GM23338 (cell line): ENCODE results near the gene TSACC. TPM values are rescaled to one million over a fixed set of nuclear protein-coding genes. Genes with fewer than 3 reads are reported as not detected.

Source experiments
- ATAC-seq: fragments of 200-7000 bp; cut with Tn5 transposase; 3 replicates; pipeline ENCODE4 v1.9.1; 2020
- DNase-seq: peaks from one replicate; pipeline ENCODE4 v3.0.0-alpha.2; 2015; ENCODE audit warnings: low spot score
- H2AFZ ChIP-seq: fragments of 200-600 bp; sonication (generic); 2 replicates; pipeline ENCODE4 v1.8.0; 2016; ENCODE audit warnings: antibody characterized with exemption, mild to moderate bottlenecking, moderate library complexity
- H3F3A ChIP-seq: fragments of 200-600 bp; sonication (generic); replicated peaks from 2 replicates; pipeline ENCODE4 v1.8.0; 2017; ENCODE audit warnings: antibody characterized with exemption, mixed run types, low read depth
- H3K27ac ChIP-seq: fragments of 200-600 bp; sonication (generic); 2 replicates; pipeline ENCODE4 v1.6.1; 2016; ENCODE audit warnings: low read depth
- H3K27me3 ChIP-seq: fragments of 200-600 bp; sonication (generic); 2 replicates; pipeline ENCODE4 v1.8.0; 2016; ENCODE audit warnings: mild to moderate bottlenecking, mixed run types, moderate library complexity; ENCODE audit not compliant: insufficient read depth
- H3K36me3 ChIP-seq: fragments of 200-600 bp; sonication (generic); 2 replicates; pipeline ENCODE4 v1.8.0; 2016; ENCODE audit warnings: mild to moderate bottlenecking; ENCODE audit not compliant: insufficient read depth
- H3K4me1 ChIP-seq: fragments of 200-600 bp; sonication (generic); 2 replicates; pipeline ENCODE4 v1.8.0; 2016; ENCODE audit warnings: mild to moderate bottlenecking, moderate library complexity; ENCODE audit not compliant: insufficient read depth
- H3K4me2 ChIP-seq: fragments of 200-600 bp; sonication (generic); 2 replicates; pipeline ENCODE4 v1.7.1; 2017; ENCODE audit warnings: mixed run types
- H3K4me3 ChIP-seq: fragments of 200-600 bp; sonication (generic); 2 replicates; pipeline ENCODE4 v1.6.1; 2016; ENCODE audit warnings: mixed run types
- H3K79me2 ChIP-seq: fragments of 200-600 bp; sonication (generic); replicated peaks from 2 replicates; pipeline ENCODE4 v1.8.0; 2017; ENCODE audit warnings: mild to moderate bottlenecking; ENCODE audit not compliant: insufficient read depth
- H3K9me2 ChIP-seq: fragments of 200-600 bp; sonication (generic); 2 replicates; pipeline ENCODE4 v1.8.0; 2017; ENCODE audit not compliant: insufficient read depth
- H4K20me1 ChIP-seq: fragments of 200-600 bp; sonication (generic); replicated peaks from 2 replicates; pipeline ENCODE4 v1.8.0; 2017; ENCODE audit warnings: mild to moderate bottlenecking; ENCODE audit not compliant: insufficient read depth
- H3K27ac Mint-ChIP-seq: 2 replicates; pipeline ENCODE4 v1.8.0; 2020; ENCODE audit warnings: inconsistent platforms, mild to moderate bottlenecking, moderate library complexity, mixed read lengths
- H3K27me3 Mint-ChIP-seq: 3 replicates; pipeline ENCODE4 v1.8.0; 2022; ENCODE audit warnings: low read depth, mild to moderate bottlenecking, moderate library complexity, mixed read lengths, inconsistent platforms; ENCODE audit not compliant: insufficient read depth, poor library complexity
- H3K36me3 Mint-ChIP-seq: 3 replicates; pipeline ENCODE4 v1.8.0; 2021; ENCODE audit warnings: low read depth, mild to moderate bottlenecking, inconsistent platforms, moderate library complexity, mixed read lengths
- H3K4me1 Mint-ChIP-seq: 3 replicates; pipeline ENCODE4 v1.8.0; 2020; ENCODE audit warnings: mild to moderate bottlenecking, inconsistent platforms, mixed read lengths
- H3K4me3 Mint-ChIP-seq: 3 replicates; pipeline ENCODE4 v1.8.0; 2021; ENCODE audit warnings: moderate library complexity, mild to moderate bottlenecking, inconsistent platforms, mixed read lengths
- H3K9me3 Mint-ChIP-seq: 3 replicates; pipeline ENCODE4 v1.8.0; 2020; ENCODE audit warnings: moderate library complexity, mild to moderate bottlenecking, inconsistent platforms, mixed read lengths
- CTCF ChIP-seq, 2 experiments: fragments of 200-600 bp in 1 of 2; sonication (generic) in 1 of 2; conservative IDR thresholded peaks; 2 replicates each; pipeline versions ENCODE4 v1.5.1 to v1.6.1; 2016 to 2017; ENCODE audit warnings: antibody characterized with exemption in 2 of 2, low read depth in 2 of 2, mild to moderate bottlenecking in 2 of 2, moderate library complexity in 1 of 2
- EZH2 ChIP-seq: fragments of 200-600 bp; sonication (generic); IDR thresholded peaks from one replicate; pipeline ENCODE4 v1.8.0; 2017; ENCODE audit warnings: antibody characterized with exemption, mild to moderate bottlenecking, low read depth; ENCODE audit not compliant: unreplicated experiment
- JUNB ChIP-seq: IDR thresholded peaks from one replicate; pipeline ENCODE4 v1.6.1; 2016; ENCODE audit warnings: antibody characterized with exemption; ENCODE audit not compliant: unreplicated experiment
- POLR2AphosphoS5 ChIP-seq: IDR thresholded peaks from 2 replicates; pipeline ENCODE4 v1.6.1; 2016; ENCODE audit warnings: antibody characterized with exemption, low read depth
- STAT1 ChIP-seq: IDR thresholded peaks from one replicate; pipeline ENCODE4 v1.6.1; 2016; ENCODE audit warnings: antibody characterized with exemption; ENCODE audit not compliant: unreplicated experiment
- ZNF114 ChIP-seq: fragments of 250-450 bp; sonication (Bioruptor Pico); IDR thresholded peaks from 2 replicates; pipeline ENCODE4 v1.5.0; 2020; ENCODE audit warnings: mild to moderate bottlenecking, moderate library complexity
- polyA plus RNA-seq: library from polyadenylated mRNA; unstranded; fragments of >200 nt; fragmentation: Nextera tagmentation; extraction: Ambion mirVana; gene quantifications from 2 replicates; pipeline ENCODE4 v1.2.1, GENCODE V29; 2016
- total RNA-seq: library from RNA; depleted of rRNA; stranded (reverse); fragments of >200 nt; shearing (Covaris generic); gene quantifications from 2 replicates; pipeline ENCODE4 v1.2.3, GENCODE V29; 2014
- TF ChIP-seq, protein P1 (sequence below): IDR thresholded peaks from one replicate; pipeline ENCODE4 v1.6.1; 2018; ENCODE audit warnings: antibody characterized with exemption; ENCODE audit not compliant: unreplicated experiment
- TF ChIP-seq, protein P2 (sequence below): IDR thresholded peaks from 2 replicates; pipeline ENCODE4 v1.6.1; 2016; ENCODE audit warnings: antibody characterized with exemption
- TF ChIP-seq, protein P3 (sequence below): fragments of 250-450 bp; sonication (Bioruptor Pico); IDR thresholded peaks from 2 replicates; pipeline ENCODE4 v1.5.0; 2020; ENCODE audit warnings: mild to moderate bottlenecking, moderate library complexity

Gene TSACC
- total and polyA plus RNA-seq, 2 experiments from 2014 or later: 2.5 to 9.8 TPM

GRCh38 chr1:156310962-156311361 is 27.4 kb upstream of the TSACC start (continued):
- TF ChIP-seq CTCF (conservative IDR thresholded peaks at IDR 0.05; ENCODE audit: low read depth in 2 of 2) (no peak), STAT1 (no peak)

DNA sequence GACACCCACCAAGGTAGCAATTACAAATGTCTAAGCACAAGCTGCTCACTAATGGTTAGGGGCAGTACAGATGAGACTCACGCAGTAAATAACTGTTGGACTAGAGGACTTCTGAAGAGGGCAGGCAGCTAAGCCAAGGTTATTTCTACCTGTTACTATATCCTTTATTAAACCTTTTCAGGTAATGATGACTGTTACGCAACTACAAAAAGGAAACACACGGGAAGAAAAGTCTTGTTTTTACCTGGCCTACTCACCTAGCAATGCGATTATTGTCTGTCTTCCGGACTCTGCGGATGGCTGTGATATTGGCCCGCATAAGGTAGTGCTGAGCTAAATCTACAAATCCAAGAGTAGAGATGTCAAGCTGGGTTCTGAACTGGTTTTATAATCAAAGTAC is 21.4 kb upstream of the TSACC start:
- Histone ChIP-seq H3K27ac (no peak overlapping the region), H3F3A (peaks cover 60% of the 10 kb centered on the region), H2AFZ (no peak overlapping the region), H3K36me3 (peaks cover 100% of the 10 kb centered on the region), H3K4me2 (no peak overlapping the region), H4K20me1 (peaks cover 56% of the 10 kb centered on the region), H3K9me2 (no peaks in the 10 kb centered on the region), H3K27me3 (no peaks in the 10 kb centered on the region), H3K79me2 (peaks cover 5% of the 10 kb centered on the region), H3K4me3 (no peak overlapping the region), H3K4me1 (no peaks in the 10 kb centered on the region)
- ATAC-seq: no peak
- Mint-ChIP-seq H3K27me3 (peaks cover 4% of the 10 kb centered on the region), H3K9me3 (no peaks in the 10 kb centered on the region), H3K4me1 (no peaks in the 10 kb centered on the region), H3K36me3 (peaks cover 99% of the 10 kb centered on the region), H3K27ac (no peak overlapping the region), H3K4me3 (no peak overlapping the region)
- DNase-seq: no peak
- TF ChIP-seq, protein P1, sequence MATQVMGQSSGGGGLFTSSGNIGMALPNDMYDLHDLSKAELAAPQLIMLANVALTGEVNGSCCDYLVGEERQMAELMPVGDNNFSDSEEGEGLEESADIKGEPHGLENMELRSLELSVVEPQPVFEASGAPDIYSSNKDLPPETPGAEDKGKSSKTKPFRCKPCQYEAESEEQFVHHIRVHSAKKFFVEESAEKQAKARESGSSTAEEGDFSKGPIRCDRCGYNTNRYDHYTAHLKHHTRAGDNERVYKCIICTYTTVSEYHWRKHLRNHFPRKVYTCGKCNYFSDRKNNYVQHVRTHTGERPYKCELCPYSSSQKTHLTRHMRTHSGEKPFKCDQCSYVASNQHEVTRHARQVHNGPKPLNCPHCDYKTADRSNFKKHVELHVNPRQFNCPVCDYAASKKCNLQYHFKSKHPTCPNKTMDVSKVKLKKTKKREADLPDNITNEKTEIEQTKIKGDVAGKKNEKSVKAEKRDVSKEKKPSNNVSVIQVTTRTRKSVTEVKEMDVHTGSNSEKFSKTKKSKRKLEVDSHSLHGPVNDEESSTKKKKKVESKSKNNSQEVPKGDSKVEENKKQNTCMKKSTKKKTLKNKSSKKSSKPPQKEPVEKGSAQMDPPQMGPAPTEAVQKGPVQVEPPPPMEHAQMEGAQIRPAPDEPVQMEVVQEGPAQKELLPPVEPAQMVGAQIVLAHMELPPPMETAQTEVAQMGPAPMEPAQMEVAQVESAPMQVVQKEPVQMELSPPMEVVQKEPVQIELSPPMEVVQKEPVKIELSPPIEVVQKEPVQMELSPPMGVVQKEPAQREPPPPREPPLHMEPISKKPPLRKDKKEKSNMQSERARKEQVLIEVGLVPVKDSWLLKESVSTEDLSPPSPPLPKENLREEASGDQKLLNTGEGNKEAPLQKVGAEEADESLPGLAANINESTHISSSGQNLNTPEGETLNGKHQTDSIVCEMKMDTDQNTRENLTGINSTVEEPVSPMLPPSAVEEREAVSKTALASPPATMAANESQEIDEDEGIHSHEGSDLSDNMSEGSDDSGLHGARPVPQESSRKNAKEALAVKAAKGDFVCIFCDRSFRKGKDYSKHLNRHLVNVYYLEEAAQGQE: no peak
- TF ChIP-seq POLR2AphosphoS5: no peak
- TF ChIP-seq, protein P2, sequence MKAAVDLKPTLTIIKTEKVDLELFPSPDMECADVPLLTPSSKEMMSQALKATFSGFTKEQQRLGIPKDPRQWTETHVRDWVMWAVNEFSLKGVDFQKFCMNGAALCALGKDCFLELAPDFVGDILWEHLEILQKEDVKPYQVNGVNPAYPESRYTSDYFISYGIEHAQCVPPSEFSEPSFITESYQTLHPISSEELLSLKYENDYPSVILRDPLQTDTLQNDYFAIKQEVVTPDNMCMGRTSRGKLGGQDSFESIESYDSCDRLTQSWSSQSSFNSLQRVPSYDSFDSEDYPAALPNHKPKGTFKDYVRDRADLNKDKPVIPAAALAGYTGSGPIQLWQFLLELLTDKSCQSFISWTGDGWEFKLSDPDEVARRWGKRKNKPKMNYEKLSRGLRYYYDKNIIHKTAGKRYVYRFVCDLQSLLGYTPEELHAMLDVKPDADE: no peak
- TF ChIP-seq JUNB: no peak
- TF ChIP-seq, protein P3, sequence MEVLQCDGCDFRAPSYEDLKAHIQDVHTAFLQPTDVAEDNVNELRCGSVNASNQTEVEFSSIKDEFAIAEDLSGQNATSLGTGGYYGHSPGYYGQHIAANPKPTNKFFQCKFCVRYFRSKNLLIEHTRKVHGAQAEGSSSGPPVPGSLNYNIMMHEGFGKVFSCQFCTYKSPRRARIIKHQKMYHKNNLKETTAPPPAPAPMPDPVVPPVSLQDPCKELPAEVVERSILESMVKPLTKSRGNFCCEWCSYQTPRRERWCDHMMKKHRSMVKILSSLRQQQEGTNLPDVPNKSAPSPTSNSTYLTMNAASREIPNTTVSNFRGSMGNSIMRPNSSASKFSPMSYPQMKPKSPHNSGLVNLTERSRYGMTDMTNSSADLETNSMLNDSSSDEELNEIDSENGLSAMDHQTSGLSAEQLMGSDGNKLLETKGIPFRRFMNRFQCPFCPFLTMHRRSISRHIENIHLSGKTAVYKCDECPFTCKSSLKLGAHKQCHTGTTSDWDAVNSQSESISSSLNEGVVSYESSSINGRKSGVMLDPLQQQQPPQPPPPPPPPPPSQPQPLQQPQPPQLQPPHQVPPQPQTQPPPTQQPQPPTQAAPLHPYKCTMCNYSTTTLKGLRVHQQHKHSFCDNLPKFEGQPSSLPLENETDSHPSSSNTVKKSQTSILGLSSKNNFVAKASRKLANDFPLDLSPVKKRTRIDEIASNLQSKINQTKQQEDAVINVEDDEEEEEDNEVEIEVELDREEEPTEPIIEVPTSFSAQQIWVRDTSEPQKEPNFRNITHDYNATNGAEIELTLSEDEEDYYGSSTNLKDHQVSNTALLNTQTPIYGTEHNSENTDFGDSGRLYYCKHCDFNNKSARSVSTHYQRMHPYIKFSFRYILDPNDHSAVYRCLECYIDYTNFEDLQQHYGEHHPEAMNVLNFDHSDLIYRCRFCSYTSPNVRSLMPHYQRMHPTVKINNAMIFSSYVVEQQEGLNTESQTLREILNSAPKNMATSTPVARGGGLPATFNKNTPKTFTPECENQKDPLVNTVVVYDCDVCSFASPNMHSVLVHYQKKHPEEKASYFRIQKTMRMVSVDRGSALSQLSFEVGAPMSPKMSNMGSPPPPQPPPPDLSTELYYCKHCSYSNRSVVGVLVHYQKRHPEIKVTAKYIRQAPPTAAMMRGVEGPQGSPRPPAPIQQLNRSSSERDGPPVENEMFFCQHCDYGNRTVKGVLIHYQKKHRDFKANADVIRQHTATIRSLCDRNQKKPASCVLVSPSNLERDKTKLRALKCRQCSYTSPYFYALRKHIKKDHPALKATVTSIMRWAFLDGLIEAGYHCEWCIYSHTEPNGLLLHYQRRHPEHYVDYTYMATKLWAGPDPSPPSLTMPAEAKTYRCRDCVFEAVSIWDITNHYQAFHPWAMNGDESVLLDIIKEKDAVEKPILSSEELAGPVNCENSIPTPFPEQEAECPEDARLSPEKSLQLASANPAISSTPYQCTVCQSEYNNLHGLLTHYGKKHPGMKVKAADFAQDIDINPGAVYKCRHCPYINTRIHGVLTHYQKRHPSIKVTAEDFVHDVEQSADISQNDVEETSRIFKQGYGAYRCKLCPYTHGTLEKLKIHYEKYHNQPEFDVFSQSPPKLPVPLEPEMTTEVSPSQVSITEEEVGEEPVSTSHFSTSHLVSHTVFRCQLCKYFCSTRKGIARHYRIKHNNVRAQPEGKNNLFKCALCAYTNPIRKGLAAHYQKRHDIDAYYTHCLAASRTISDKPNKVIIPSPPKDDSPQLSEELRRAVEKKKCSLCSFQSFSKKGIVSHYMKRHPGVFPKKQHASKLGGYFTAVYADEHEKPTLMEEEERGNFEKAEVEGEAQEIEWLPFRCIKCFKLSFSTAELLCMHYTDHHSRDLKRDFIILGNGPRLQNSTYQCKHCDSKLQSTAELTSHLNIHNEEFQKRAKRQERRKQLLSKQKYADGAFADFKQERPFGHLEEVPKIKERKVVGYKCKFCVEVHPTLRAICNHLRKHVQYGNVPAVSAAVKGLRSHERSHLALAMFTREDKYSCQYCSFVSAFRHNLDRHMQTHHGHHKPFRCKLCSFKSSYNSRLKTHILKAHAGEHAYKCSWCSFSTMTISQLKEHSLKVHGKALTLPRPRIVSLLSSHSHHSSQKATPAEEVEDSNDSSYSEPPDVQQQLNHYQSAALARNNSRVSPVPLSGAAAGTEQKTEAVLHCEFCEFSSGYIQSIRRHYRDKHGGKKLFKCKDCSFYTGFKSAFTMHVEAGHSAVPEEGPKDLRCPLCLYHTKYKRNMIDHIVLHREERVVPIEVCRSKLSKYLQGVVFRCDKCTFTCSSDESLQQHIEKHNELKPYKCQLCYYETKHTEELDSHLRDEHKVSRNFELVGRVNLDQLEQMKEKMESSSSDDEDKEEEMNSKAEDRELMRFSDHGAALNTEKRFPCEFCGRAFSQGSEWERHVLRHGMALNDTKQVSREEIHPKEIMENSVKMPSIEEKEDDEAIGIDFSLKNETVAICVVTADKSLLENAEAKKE (CRISPR knock-in tag): no peak
- TF ChIP-seq EZH2: no peak
- no peak for TF ChIP-seq STAT1
- no peak for TF ChIP-seq ZNF114 (CRISPR knock-in tag)
